ENCODE results near the gene AFMID.
"Not testable (repeated sequence)": the region's sequence is repeated elsewhere in the genome, so short reads cannot be mapped to it uniquely, and the experiment has no call there.

The AFMID gene

GRCh38 chr17:78154903-78155811 is 32.0 kb upstream of the AFMID start:
- no peak for DNase-seq (ENCODE audit: low read depth, low spot score)

GRCh38 chr17:78159575-78160158 is 27.5 kb upstream of the AFMID start:
- DNase-seq (ENCODE audit: low read depth, low spot score) = no peak

GRCh38 chr17:78163881-78164747 is 23.0 kb upstream of the AFMID start:
- no peak for DNase-seq (ENCODE audit: low read depth, low spot score)

- DNase-seq (ENCODE audit: low read depth, low spot score) = no peak
Measured at GRCh38 chr17:78164748-78165607, 22.2 kb upstream of the AFMID start.

- no peak for DNase-seq (ENCODE audit: low read depth, low spot score)
Measured at GRCh38 chr17:78166416-78166815, 20.7 kb upstream of the AFMID start.

GRCh38 chr17:78168242-78168902 is 18.8 kb upstream of the AFMID start, which contains the start of gene SYNGR2:
TSS of gene SYNGR2 (plus strand) at chr17:78168581. CDS start at chr17:78168617, 36 bp downstream.
- peak; percentile 76 for DNase-seq (ENCODE audit: low read depth, low spot score)

- DNase-seq (ENCODE audit: low read depth, low spot score) = peak; percentile 45
Measured at GRCh38 chr17:78168903-78169793, 18.0 kb upstream of the AFMID start.

- DNase-seq (ENCODE audit: low read depth, low spot score) = no peak
Measured at GRCh38 chr17:78170692-78171590, 16.2 kb upstream of the AFMID start.

GRCh38 chr17:78171591-78172248 is 15.4 kb upstream of the AFMID start:
- DNase-seq (ENCODE audit: low read depth, low spot score) = not testable (repeated sequence)

- DNase-seq (ENCODE audit: low read depth, low spot score) = no peak
Measured at GRCh38 chr17:78172249-78173051, 14.7 kb upstream of the AFMID start.

- no peak for DNase-seq (ENCODE audit: low read depth, low spot score)
Measured at GRCh38 chr17:78173097-78173715, 14.0 kb upstream of the AFMID start.

- no peak for DNase-seq (ENCODE audit: low read depth, low spot score)
Measured at GRCh38 chr17:78174346-78174869, 12.8 kb upstream of the AFMID start.

GRCh38 chr17:78174870-78175642 is 12.1 kb upstream of the AFMID start:
- DNase-seq (ENCODE audit: low read depth, low spot score) = no peak

- DNase-seq (ENCODE audit: low read depth, low spot score) = no peak
Measured at GRCh38 chr17:78175643-78175981, 11.6 kb upstream of the AFMID start.

GRCh38 chr17:78176548-78177025 is 10.6 kb upstream of the AFMID start:
- DNase-seq (ENCODE audit: low read depth, low spot score) = peak; percentile 51

Measured in activated naive CD8-positive, alpha-beta T cell treated with anti-CD3 and anti-CD28 coated beads, Interleukin-2, amount 50 U/mL, for 16 hours (primary cell).